ENCODE results near the gene PPP4R2.
"Not testable (repeated sequence)": the region's sequence is repeated elsewhere in the genome, so short reads cannot be mapped to it uniquely, and the experiment has no call there.

PPP4R2 gene

GRCh38 chr3:73026760-73027113, 30.1 kb downstream of the PPP4R2 start:
- no peak for DNase-seq

GRCh38 chr3:73028803-73029202, 32.2 kb downstream of the PPP4R2 start:
- DNase-seq, result no peak

GRCh38 chr3:73029321-73029796, 32.7 kb downstream of the PPP4R2 start:
- peak in 1 of 2 donors; percentile 8 for DNase-seq

- no peak for DNase-seq
These were observed 33.5 kb downstream of the PPP4R2 start for GRCh38 chr3:73030073-73030597.

GRCh38 chr3:73031573-73032103, 35.0 kb downstream of the PPP4R2 start:
- no peak for DNase-seq

- DNase-seq, result no peak
These were observed 40.3 kb downstream of the PPP4R2 start for GRCh38 chr3:73036694-73037591.

- no peak for DNase-seq
These were observed 44.9 kb downstream of the PPP4R2 start for GRCh38 chr3:73041537-73041936.

- no peak for DNase-seq
These were observed 46.8 kb downstream of the PPP4R2 start for GRCh38 chr3:73043414-73043813.

GRCh38 chr3:73045391-73045790, 48.8 kb downstream of the PPP4R2 start:
- no peak for DNase-seq

GRCh38 chr3:73046195-73046594, 49.6 kb downstream of the PPP4R2 start:
- no peak for DNase-seq

GRCh38 chr3:73049319-73049718, 52.7 kb downstream of the PPP4R2 start:
- DNase-seq, result no peak

- no peak for DNase-seq
These were observed 56.2 kb downstream of the PPP4R2 start for GRCh38 chr3:73052857-73053256.

- DNase-seq, result no peak
These were observed 59.0 kb downstream of the PPP4R2 start for GRCh38 chr3:73055583-73055982.

- peak in 1 of 2 donors; percentile 36 for DNase-seq
These were observed 59.6 kb downstream of the PPP4R2 start for GRCh38 chr3:73056014-73056844.

GRCh38 chr3:73056845-73057150, 60.2 kb downstream of the PPP4R2 start:
- DNase-seq, result no peak

- DNase-seq, result no peak
These were observed 63.7 kb downstream of the PPP4R2 start for GRCh38 chr3:73060302-73060723.

- DNase-seq, result no peak
These were observed 64.8 kb downstream of the PPP4R2 start, which contains the start of gene EBLN2 for GRCh38 chr3:73061416-73061815. Gene EBLN2 (plus strand): TSS chr3:73061659. CDS start chr3:73062082, 423 bp downstream.

- not testable (repeated sequence) for DNase-seq
These were observed 69.6 kb downstream of the PPP4R2 start for GRCh38 chr3:73066243-73066642.

- no peak for DNase-seq
These were observed 71.8 kb downstream of the PPP4R2 start for GRCh38 chr3:73068419-73068818.

- DNase-seq, result no peak
These were observed 72.6 kb downstream of the PPP4R2 start for GRCh38 chr3:73069187-73069586.

GRCh38 chr3:73069775-73070444, 73.3 kb downstream of the PPP4R2 start:
- no peak for DNase-seq

- DNase-seq, result no peak
These were observed 74.3 kb downstream of the PPP4R2 start for GRCh38 chr3:73070675-73071575.

Measured in CD4-positive, alpha-beta T cell treated with Interleukin-1 beta for 1 hour (primary cell).